ENCODE results near the gene SLC11A2.

GRCh38 chr12:50986966-50987737 is 39.0 kb downstream of the SLC11A2 start:
- TF ChIP-seq CTCF (IDR thresholded peaks at IDR 0.05; ENCODE audit: low read depth, low read length) (peak; percentile 70), EZH2phosphoT487 (IDR thresholded peaks at IDR 0.05; ENCODE audit: low read depth) (no peak)

Data from OCI-LY3 (cell line).